ENCODE results near the gene PSMA6.

- TF ChIP-seq GATA2 (IDR thresholded peaks at IDR 0.05; ENCODE audit: low read depth, low read length) (no peak), GATA3 (IDR thresholded peaks at IDR 0.05; ENCODE audit: low read depth, low read length) (no peak)
Measured at GRCh38 chr14:35287431-35288013, 4.7 kb upstream of the PSMA6 start.

Measured in SH-SY5Y (cell line).